Measurements from ENCODE around the gene ASCC2. TPM values are rescaled to one million over a fixed set of nuclear protein-coding genes. Genes with fewer than 3 reads are reported as not detected.
A peak's percentile ranks its signal among the peaks of the same experiment; 100 is the strongest.
"Not testable (repeated sequence)": the region's sequence is repeated elsewhere in the genome, so short reads cannot be mapped to it uniquely, and the experiment has no call there.

The ASCC2 gene
- total RNA-seq, 1 experiment from 2014 or later: 47.8 TPM

GRCh38 chr22:29780220-29780619 lies 57.9 kb downstream of the ASCC2 start:
- in situ Hi-C loops (cut with HindIII; ENCODE audit: low pct_unique_long_range_greater_than_20kb, low sequenced_read_pairs): no loop called here
- no peak for DNase-seq (ENCODE audit: low read depth, low spot score)

GRCh38 chr22:29773233-29773632 lies 64.8 kb downstream of the ASCC2 start:
- in situ Hi-C loops (cut with HindIII; ENCODE audit: low pct_unique_long_range_greater_than_20kb, low sequenced_read_pairs): no loop called here
- no peak for DNase-seq (ENCODE audit: low read depth, low spot score)

GRCh38 chr22:29772170-29772641 lies 65.9 kb downstream of the ASCC2 start:
- DNase-seq (ENCODE audit: low read depth, low spot score): peak; percentile 80
- in situ Hi-C loops (cut with HindIII; ENCODE audit: low pct_unique_long_range_greater_than_20kb, low sequenced_read_pairs): no loop called here

- in situ Hi-C loops (cut with HindIII; ENCODE audit: low pct_unique_long_range_greater_than_20kb, low sequenced_read_pairs): no loop called here
These were observed 68.3 kb downstream of the ASCC2 start for GRCh38 chr22:29769723-29770321.

GRCh38 chr22:29768052-29768693 lies 69.9 kb downstream of the ASCC2 start:
- in situ Hi-C loops (cut with HindIII; ENCODE audit: low pct_unique_long_range_greater_than_20kb, low sequenced_read_pairs): no loop called here
- no peak for DNase-seq (ENCODE audit: low read depth, low spot score)

More at GRCh38 chr22:29769723-29770321, 68.3 kb downstream of the ASCC2 start:
- no peak for DNase-seq (ENCODE audit: low read depth, low spot score)

- in situ Hi-C loops (cut with HindIII; ENCODE audit: low pct_unique_long_range_greater_than_20kb, low sequenced_read_pairs): no loop called here
- peak; percentile 91 for DNase-seq (ENCODE audit: low read depth, low spot score)
These were observed 70.7 kb downstream of the ASCC2 start, which contains the start of gene UQCR10 for GRCh38 chr22:29767171-29768051. TSS of gene UQCR10 (plus strand) at chr22:29767369. CDS start at chr22:29767399, 30 bp downstream.

- DNase-seq (ENCODE audit: low read depth, low spot score): peak; percentile 99
- in situ Hi-C loops (cut with HindIII; ENCODE audit: low pct_unique_long_range_greater_than_20kb, low sequenced_read_pairs): no loop called here
These were observed 71.4 kb downstream of the ASCC2 start, which contains the start of gene ZMAT5 for GRCh38 chr22:29766632-29767170. TSS of gene ZMAT5 (minus strand) at chr22:29767007. CDS start at chr22:29748544, 18,463 bp downstream.

GRCh38 chr22:29765905-29766631 lies 72.0 kb downstream of the ASCC2 start:
- DNase-seq (ENCODE audit: low read depth, low spot score): no peak
- in situ Hi-C loops (cut with HindIII; ENCODE audit: low pct_unique_long_range_greater_than_20kb, low sequenced_read_pairs): no loop called here

- no peak for DNase-seq (ENCODE audit: low read depth, low spot score)
- in situ Hi-C loops (cut with HindIII; ENCODE audit: low pct_unique_long_range_greater_than_20kb, low sequenced_read_pairs): no loop called here
These were observed 75.8 kb downstream of the ASCC2 start for GRCh38 chr22:29762263-29762662.

GRCh38 chr22:29758959-29759358 lies 79.1 kb downstream of the ASCC2 start:
- no peak for DNase-seq (ENCODE audit: low read depth, low spot score)
- in situ Hi-C loops (cut with HindIII; ENCODE audit: low pct_unique_long_range_greater_than_20kb, low sequenced_read_pairs): no loop called here

- in situ Hi-C loops (cut with HindIII; ENCODE audit: low pct_unique_long_range_greater_than_20kb, low sequenced_read_pairs): no loop called here
- DNase-seq (ENCODE audit: low read depth, low spot score): no peak
These were observed 79.9 kb downstream of the ASCC2 start for GRCh38 chr22:29758068-29758622.

- no peak for DNase-seq (ENCODE audit: low read depth, low spot score)
- in situ Hi-C loops (cut with HindIII; ENCODE audit: low pct_unique_long_range_greater_than_20kb, low sequenced_read_pairs): no loop called here
These were observed 81.0 kb downstream of the ASCC2 start for GRCh38 chr22:29757096-29757495.

GRCh38 chr22:29756341-29756740 lies 81.7 kb downstream of the ASCC2 start:
- in situ Hi-C loops (cut with HindIII; ENCODE audit: low pct_unique_long_range_greater_than_20kb, low sequenced_read_pairs): no loop called here
- DNase-seq (ENCODE audit: low read depth, low spot score): no peak

GRCh38 chr22:29755889-29756288 lies 82.2 kb downstream of the ASCC2 start:
- DNase-seq (ENCODE audit: low read depth, low spot score): no peak
- in situ Hi-C loops (cut with HindIII; ENCODE audit: low pct_unique_long_range_greater_than_20kb, low sequenced_read_pairs): no loop called here

GRCh38 chr22:29754658-29755395 lies 83.2 kb downstream of the ASCC2 start:
- DNase-seq (ENCODE audit: low read depth, low spot score); in situ Hi-C loops (cut with HindIII; ENCODE audit: low pct_unique_long_range_greater_than_20kb, low sequenced_read_pairs): not testable (repeated sequence)

- in situ Hi-C loops (cut with HindIII; ENCODE audit: low pct_unique_long_range_greater_than_20kb, low sequenced_read_pairs): no loop called here
- no peak for DNase-seq (ENCODE audit: low read depth, low spot score)
These were observed 84.0 kb downstream of the ASCC2 start for GRCh38 chr22:29753808-29754657.
